HG02938 (cell line): ENCODE data around the gene ANP32E.

ENCODE experiments used
- ATAC-seq: cut with Tn5 transposase; IDR thresholded peaks from one replicate; pipeline ENCODE4 v1.9.1; 2021; ENCODE audit warnings: mild to moderate bottlenecking, moderate library complexity; ENCODE audit not compliant: unreplicated experiment

Gene ANP32E

DNA sequence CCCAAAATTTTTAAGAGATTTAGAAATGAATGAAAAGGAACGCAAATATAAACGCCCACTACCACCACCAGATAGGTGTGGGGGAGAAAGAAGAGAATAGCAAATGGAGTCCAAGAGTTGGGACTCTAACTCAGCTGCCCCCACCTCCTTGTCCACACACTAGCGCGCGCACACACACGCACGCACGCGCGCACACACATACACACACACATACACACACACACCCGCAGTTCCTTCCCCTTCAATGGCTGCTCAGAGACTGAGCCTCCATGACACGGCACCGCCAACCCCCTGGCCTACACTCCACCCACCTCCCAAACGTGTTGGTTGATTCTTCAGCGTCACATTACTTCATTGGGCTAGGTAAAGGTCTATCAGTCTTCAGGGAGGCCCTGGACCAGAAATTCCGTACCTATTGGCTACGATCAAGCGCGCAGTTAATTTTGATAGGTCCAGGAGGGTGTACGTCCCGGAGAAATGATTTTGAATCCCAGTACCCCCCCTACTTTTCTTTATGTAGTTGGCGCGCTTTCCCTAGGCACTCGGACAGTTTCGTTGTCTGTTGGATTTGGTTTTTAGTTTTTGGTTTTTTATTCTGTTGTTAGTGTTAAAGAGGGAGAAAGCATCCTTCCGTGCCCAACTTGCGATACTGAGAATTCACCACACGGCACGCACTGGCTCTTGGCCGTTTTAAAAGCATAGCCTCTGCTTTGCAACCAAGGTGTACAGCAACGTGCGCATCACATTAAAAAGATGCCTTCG is at the start of gene ANP32E:
ANP32E (minus strand) TSS at position 261 of the 762 bp plus-strand sequence. CDS start 326 bp downstream, outside the sequence.
- peak; percentile 86 for ATAC-seq

GRCh38 chr1:150283260-150283659 is 47.3 kb upstream of the ANP32E start:
- ATAC-seq, result no peak

DNA sequence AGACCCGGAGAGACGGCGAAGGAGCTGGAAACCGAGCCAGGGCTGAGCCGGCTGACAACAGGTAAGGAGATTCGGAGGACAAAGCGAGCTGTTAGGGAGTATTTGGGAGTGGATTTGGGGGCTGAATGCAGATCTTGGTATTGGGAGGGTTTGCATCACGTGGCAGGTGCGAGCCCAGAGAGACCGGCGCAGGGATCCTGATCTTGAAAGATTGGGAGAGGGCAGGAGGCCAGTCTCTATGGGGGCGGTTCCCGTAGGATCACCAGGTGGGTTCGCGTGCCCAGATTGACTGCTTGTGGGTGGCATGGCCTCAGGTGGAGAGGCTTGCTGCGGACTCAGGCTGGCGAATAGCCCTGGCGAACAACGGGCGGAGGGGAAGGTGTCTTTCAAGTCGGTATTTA is 46.6 kb upstream of the ANP32E start:
- ATAC-seq, result no peak

DNA sequence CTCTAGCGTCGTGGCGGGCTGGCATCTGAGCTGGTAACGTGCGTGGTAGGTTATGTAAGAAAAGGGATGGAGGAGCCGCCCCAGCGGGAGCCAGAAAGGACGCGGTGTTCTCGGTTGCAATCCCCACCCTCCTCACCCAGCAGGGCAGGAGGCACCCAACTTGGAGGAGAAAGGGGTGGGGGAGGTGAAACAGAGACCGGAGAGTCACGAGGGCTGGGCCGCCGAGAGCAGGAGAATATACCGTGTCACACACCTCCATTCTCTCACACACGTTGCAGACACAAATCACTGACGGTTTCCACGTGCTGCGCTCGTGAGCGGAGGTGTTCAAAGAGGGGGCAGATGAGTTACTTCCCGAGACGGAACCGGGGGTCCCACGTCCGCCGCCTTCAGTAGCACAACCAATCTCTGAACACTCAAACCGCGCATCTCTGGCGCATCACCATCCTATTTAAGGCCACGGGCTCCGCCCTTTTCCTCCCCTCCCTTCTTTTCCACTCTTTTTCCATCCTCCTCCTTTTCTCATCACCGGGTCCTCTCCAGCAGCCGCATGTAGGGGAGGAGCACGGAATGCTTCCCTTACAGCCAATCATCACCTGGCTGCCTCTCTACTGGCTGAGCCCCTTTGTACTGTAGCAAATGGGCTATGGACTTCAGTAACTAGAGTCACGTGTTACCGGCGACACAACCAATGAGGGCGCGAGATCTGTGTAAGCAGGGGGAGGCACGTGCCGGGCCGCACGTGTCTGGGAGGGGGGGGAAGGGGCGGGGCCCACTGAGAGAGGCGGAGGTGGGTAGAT is 46.0 kb upstream of the ANP32E start, which contains the start of gene CIART:
CIART (plus strand) TSS at position 797 of the 800 bp plus-strand sequence. CDS start 714 bp downstream, outside the sequence.
- ATAC-seq, result peak; percentile 71

DNA sequence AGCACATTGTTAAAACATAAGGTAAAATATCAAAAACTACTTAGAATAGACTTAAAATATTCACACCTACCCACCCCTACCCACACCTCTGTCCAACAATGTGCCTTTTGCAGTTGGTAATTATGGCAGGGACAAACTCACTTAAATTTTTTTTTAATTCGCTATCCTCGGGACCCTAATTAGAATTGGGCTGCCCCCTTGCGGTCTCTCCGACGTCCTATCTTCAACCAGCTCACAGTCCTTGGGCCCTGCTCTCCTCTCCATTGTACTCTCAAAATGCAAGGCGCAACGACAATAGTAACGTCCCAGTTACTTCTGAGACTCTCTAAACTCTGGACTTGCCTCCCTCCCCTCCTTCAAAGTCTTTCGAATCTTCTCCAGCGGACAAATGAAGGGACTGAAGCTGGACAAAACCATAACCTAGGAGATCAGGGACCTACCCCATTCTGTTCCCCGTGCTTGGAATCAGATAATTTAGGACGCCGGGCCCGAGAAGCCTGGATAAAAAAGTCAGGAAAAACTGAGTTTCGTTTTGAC is 45.4 kb upstream of the ANP32E start:
- ATAC-seq, result no peak

DNA sequence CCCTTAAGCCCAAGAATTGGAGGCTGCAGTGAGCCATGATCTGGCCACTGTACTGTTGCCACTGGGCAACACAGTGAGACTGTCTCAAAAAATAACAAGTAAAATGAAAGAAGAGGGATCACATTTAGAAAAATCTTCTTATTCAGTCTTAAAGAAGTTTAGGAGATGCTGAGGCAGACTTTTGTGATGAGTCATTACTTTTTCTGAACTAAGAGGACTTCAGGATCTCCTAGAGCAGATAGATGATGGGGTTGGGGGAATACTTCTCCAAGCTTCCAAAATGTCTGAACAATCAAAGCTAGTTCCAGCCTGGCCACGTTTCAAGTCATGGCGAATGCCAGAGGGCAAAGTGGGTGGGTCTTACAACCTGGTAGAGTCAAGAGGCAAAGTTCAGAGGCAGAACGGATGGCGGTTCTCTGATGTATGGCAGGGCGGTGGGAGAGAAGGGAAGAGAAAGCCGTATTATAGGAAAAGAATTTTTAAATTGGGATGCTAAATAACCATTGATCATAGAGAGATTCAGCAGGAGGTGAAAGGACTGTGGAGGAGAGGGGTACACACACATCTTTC is 44.3 kb upstream of the ANP32E start:
- ATAC-seq, result no peak

DNA sequence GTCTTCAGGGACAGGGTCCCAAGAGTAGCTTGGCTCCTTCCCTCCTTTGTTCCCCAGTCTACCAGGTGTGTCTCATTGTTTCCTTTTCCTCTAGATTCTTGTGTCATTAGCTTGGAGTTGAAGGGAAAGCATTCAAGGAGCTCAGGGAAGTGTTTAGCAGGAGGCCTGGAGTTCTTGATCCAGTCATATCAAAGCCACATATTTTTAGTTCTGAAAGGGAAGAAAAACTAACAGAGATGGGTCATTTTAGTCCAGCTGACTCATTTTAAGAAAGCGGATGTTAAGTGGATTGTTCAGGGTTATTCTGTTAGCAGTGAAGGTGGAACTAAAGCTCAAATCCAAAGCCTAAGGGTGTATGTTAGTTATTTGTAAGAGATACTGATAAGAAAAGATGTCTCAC is 37.4 kb upstream of the ANP32E start:
- no peak for ATAC-seq

DNA sequence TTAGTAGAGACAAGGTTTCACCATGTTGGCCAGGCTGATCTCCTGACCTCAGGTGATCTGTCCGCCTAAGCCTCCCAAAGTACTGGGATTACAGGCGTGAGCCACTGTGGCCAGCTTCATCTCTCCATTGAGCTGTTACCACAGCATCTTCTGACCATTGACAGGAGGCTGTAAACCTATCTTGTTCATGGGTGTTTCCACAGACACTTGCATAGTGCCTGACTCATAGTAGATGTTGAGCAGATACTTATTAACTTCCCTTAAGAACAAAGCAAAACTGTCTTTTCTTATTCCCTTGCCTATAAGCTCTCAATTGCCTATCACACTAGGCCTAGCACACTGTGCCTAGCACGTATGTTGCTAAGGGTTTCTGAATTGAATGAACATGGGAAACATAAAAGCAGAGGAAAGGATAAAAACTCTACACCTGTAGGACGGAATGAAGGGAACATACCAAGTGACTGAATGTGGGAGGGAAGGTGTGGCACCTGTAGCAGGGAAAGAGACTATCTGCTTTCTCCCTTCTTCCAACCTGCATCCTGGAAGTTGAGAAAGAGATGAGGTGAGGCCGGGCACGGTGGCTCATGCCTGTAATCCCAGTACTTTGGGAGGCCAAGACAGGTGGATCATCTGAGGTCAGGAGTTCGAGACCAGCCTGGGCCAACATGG is 35.5 kb upstream of the ANP32E start:
- ATAC-seq, result no peak

DNA sequence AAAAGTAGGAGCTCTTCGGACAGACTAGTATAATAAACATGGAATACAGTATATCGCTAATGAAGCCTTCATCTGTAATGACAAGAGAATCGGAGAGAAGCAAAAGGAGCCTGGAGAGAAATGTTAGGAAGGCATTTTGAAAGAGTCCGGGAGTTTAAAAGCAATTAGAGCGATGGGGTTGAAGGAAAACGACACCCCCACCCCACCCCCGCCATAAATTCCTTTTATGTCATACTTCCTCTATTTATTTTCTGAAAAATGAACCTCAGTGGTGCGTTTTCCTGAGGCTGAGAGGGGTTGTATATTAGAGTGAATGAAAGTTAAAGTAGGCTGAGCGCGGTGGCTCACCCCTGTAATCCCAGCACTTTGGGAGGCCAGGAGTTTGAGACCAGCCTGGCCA is 33.5 kb upstream of the ANP32E start:
- no peak for ATAC-seq

DNA sequence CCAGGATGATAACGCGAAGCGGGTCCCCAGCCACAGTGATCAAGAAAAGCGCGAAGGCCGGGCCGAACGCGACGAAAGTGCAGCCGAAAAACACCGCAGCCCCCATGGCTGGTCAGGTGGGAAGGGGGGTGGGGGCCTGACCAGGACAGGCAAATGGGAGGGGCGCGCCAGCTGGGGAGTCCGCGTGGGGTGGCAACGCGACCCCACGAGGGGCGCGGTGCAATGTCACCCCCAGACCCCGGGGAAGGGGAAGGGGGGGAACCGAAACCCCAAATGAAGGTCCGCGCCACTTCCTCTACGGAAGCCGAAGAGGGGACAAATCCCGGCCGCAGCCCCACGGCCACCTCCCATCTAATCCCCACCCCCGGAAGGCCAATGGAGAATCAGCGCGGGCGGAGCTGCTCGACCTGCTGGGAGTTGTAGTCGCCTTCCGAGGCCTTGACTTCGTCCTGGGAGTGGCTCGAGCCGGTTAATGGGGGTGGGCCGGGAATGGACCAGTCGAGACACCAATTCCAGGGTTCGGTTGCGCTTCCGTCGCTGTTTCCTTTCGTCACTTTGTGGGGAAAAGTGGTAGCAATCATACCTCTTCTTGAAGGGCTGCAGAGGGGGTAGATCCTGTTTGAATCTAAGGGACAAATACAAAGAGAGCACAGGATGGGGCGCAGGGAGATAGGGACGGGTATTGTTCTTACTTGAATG is 32.9 kb upstream of the ANP32E start, which contains the start of gene APH1A:
APH1A (minus strand) TSS at position 312 of the 699 bp plus-strand sequence; CDS start at position 106, 206 bp downstream.
- ATAC-seq, result peak; percentile 77

DNA sequence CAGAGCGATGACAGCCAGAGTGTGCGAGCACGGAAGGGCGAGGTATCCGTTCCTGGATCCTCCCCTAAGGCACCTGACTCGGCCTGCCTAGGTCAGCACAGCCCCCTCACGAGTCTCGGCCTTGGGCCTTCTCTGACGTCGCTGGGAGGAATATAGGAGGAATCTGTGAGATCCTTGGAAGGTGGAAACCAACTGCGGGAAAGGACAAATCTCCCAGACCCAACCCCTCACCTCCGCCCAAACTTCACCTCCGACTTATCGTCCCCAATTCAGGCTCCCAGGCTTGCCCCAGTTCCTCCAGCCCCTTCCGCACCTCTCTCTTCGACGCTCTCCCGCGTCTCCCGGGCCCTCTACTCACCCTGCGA is 32.4 kb upstream of the ANP32E start:
- peak; percentile 16 for ATAC-seq

GRCh38 chr1:150267896-150268295 is 32.0 kb upstream of the ANP32E start:
- ATAC-seq, result no peak

- no peak for ATAC-seq
Observed at GRCh38 chr1:150263549-150263948, 27.6 kb upstream of the ANP32E start.

GRCh38 chr1:150262388-150263320 is 26.7 kb upstream of the ANP32E start:
- no peak for ATAC-seq

DNA sequence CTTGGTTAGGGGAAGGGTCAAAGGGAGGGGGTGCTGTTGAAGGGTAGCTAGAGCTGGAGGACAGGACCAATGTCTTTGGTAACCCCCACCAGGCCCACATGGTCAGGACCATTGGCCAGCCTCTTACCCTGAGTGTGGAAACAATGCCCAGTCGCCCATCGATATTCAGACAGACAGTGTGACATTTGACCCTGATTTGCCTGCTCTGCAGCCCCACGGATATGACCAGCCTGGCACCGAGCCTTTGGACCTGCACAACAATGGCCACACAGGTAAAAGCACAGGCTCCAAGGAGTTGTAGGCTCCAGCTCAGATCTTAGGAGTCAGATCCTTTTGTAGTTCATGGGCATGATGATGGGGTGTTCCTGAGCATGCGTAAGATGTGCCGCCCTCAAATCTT is 25.5 kb upstream of the ANP32E start:
- ATAC-seq, result no peak

DNA sequence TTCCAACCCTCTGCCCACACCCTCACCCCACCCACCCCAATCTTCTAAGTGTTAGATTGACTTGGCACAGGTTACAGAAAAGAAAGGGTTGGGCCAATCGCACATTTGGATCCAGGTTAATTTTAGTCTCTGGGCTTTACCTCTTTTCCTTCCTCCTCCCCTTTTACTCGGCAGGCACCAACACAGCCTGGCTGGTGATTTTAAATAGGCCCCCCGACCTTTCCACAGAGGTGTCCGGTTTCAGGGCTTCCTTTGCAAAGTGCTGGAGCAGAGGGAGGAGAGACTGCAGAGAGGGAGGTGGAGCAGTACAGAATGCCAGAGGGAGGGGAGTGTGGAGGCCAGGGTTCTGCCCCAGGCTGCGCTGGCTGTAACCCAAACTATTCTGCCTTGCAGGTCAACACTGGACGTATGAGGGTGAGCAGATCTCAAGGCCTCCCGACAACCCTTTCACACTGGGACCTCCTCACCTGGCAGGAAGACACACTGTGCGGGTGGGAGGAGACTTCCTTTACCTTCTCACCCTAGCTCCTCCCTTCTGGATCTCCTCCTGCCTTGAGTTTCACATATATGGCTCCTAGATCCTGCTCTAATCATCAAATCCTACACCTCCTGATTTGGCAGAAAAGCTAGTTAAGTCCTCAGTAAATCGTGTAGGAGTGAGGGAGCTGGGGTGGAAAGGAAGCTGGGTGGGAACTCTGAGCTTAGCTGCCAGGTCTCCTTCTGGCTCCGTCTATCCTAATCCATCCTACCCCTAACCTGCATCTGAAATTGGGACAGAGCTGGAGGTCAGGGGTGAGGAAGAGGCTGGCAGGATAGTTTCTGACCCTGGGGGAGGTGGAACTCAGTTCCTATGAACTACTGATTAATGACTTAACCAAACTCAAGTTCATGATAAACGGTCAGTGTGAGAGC is 24.1 kb upstream of the ANP32E start:
- ATAC-seq, result no peak

GRCh38 chr1:150259217-150259616 is 23.3 kb upstream of the ANP32E start:
- no peak for ATAC-seq
